ENCODE data around the gene OPN3. TPM values are rescaled to one million over a fixed set of nuclear protein-coding genes. Genes with fewer than 3 reads are reported as not detected.
A peak's percentile ranks its signal among the peaks of the same experiment; 100 is the strongest.

Gene OPN3
- total and polyA plus RNA-seq, 9 of the 15 experiments (the other 6 are each of a cell fraction or from before 2014, with no cell fraction given), result 4.2 to 34.6 (median 17.0) TPM

DNA sequence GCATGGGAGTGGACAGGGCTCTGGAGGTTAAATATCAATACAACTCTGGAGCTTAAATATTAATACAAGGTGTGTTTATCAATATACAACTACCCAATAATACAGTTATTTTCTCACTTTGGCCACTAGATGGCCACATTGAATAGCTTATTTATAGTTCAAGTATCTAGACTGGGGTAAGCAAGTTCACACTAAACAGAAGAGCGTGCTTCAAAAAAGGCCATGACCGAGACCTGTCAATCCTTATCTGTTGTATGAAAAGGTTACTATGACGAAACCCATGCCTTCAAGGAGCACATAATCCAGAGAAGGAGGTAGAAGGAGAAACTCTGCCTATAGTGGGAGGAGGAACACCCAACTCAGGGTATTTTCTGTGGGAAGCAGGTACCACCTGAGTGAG is 29.1 kb downstream of the OPN3 start (continued):
- TF ChIP-seq ZNF140 (CRISPR knock-in tag; IDR thresholded peaks at IDR 0.05), result no peak
- TF ChIP-seq, protein P1, sequence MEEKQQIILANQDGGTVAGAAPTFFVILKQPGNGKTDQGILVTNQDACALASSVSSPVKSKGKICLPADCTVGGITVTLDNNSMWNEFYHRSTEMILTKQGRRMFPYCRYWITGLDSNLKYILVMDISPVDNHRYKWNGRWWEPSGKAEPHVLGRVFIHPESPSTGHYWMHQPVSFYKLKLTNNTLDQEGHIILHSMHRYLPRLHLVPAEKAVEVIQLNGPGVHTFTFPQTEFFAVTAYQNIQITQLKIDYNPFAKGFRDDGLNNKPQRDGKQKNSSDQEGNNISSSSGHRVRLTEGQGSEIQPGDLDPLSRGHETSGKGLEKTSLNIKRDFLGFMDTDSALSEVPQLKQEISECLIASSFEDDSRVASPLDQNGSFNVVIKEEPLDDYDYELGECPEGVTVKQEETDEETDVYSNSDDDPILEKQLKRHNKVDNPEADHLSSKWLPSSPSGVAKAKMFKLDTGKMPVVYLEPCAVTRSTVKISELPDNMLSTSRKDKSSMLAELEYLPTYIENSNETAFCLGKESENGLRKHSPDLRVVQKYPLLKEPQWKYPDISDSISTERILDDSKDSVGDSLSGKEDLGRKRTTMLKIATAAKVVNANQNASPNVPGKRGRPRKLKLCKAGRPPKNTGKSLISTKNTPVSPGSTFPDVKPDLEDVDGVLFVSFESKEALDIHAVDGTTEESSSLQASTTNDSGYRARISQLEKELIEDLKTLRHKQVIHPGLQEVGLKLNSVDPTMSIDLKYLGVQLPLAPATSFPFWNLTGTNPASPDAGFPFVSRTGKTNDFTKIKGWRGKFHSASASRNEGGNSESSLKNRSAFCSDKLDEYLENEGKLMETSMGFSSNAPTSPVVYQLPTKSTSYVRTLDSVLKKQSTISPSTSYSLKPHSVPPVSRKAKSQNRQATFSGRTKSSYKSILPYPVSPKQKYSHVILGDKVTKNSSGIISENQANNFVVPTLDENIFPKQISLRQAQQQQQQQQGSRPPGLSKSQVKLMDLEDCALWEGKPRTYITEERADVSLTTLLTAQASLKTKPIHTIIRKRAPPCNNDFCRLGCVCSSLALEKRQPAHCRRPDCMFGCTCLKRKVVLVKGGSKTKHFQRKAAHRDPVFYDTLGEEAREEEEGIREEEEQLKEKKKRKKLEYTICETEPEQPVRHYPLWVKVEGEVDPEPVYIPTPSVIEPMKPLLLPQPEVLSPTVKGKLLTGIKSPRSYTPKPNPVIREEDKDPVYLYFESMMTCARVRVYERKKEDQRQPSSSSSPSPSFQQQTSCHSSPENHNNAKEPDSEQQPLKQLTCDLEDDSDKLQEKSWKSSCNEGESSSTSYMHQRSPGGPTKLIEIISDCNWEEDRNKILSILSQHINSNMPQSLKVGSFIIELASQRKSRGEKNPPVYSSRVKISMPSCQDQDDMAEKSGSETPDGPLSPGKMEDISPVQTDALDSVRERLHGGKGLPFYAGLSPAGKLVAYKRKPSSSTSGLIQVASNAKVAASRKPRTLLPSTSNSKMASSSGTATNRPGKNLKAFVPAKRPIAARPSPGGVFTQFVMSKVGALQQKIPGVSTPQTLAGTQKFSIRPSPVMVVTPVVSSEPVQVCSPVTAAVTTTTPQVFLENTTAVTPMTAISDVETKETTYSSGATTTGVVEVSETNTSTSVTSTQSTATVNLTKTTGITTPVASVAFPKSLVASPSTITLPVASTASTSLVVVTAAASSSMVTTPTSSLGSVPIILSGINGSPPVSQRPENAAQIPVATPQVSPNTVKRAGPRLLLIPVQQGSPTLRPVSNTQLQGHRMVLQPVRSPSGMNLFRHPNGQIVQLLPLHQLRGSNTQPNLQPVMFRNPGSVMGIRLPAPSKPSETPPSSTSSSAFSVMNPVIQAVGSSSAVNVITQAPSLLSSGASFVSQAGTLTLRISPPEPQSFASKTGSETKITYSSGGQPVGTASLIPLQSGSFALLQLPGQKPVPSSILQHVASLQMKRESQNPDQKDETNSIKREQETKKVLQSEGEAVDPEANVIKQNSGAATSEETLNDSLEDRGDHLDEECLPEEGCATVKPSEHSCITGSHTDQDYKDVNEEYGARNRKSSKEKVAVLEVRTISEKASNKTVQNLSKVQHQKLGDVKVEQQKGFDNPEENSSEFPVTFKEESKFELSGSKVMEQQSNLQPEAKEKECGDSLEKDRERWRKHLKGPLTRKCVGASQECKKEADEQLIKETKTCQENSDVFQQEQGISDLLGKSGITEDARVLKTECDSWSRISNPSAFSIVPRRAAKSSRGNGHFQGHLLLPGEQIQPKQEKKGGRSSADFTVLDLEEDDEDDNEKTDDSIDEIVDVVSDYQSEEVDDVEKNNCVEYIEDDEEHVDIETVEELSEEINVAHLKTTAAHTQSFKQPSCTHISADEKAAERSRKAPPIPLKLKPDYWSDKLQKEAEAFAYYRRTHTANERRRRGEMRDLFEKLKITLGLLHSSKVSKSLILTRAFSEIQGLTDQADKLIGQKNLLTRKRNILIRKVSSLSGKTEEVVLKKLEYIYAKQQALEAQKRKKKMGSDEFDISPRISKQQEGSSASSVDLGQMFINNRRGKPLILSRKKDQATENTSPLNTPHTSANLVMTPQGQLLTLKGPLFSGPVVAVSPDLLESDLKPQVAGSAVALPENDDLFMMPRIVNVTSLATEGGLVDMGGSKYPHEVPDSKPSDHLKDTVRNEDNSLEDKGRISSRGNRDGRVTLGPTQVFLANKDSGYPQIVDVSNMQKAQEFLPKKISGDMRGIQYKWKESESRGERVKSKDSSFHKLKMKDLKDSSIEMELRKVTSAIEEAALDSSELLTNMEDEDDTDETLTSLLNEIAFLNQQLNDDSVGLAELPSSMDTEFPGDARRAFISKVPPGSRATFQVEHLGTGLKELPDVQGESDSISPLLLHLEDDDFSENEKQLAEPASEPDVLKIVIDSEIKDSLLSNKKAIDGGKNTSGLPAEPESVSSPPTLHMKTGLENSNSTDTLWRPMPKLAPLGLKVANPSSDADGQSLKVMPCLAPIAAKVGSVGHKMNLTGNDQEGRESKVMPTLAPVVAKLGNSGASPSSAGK (IDR thresholded peaks at IDR 0.05), result peak; percentile 40; the same call in 1 of the 2 replicates
- TF ChIP-seq ZNF79 (CRISPR knock-in tag; IDR thresholded peaks at IDR 0.05; ENCODE audit: low read depth), result no peak
- TF ChIP-seq MAZ (CRISPR knock-in tag; conservative IDR thresholded peaks at IDR 0.05 in 1 of 2, IDR thresholded peaks at IDR 0.05 in 1 of 2), result no peak
- TF ChIP-seq BCL6 (CRISPR knock-in tag; IDR thresholded peaks at IDR 0.05), result no peak
- no peak for TF ChIP-seq SMAD2 (IDR thresholded peaks at IDR 0.05; ENCODE audit: low read depth, low read length)
- TF ChIP-seq, protein P2, sequence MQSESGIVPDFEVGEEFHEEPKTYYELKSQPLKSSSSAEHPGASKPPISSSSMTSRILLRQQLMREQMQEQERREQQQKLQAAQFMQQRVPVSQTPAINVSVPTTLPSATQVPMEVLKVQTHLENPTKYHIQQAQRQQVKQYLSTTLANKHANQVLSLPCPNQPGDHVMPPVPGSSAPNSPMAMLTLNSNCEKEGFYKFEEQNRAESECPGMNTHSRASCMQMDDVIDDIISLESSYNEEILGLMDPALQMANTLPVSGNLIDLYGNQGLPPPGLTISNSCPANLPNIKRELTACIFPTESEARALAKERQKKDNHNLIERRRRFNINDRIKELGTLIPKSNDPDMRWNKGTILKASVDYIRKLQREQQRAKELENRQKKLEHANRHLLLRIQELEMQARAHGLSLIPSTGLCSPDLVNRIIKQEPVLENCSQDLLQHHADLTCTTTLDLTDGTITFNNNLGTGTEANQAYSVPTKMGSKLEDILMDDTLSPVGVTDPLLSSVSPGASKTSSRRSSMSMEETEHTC (IDR thresholded peaks at IDR 0.05), result no peak
- no peak for TF ChIP-seq EWSR1 (IDR thresholded peaks at IDR 0.05; ENCODE audit: borderline replicate concordance, low read depth, partially characterized antibody)
- no peak for TF ChIP-seq NUFIP1 (IDR thresholded peaks at IDR 0.05; ENCODE audit: partially characterized antibody)
- TF ChIP-seq, protein P3, sequence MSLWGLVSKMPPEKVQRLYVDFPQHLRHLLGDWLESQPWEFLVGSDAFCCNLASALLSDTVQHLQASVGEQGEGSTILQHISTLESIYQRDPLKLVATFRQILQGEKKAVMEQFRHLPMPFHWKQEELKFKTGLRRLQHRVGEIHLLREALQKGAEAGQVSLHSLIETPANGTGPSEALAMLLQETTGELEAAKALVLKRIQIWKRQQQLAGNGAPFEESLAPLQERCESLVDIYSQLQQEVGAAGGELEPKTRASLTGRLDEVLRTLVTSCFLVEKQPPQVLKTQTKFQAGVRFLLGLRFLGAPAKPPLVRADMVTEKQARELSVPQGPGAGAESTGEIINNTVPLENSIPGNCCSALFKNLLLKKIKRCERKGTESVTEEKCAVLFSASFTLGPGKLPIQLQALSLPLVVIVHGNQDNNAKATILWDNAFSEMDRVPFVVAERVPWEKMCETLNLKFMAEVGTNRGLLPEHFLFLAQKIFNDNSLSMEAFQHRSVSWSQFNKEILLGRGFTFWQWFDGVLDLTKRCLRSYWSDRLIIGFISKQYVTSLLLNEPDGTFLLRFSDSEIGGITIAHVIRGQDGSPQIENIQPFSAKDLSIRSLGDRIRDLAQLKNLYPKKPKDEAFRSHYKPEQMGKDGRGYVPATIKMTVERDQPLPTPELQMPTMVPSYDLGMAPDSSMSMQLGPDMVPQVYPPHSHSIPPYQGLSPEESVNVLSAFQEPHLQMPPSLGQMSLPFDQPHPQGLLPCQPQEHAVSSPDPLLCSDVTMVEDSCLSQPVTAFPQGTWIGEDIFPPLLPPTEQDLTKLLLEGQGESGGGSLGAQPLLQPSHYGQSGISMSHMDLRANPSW (CRISPR knock-in tag; IDR thresholded peaks at IDR 0.05), result no peak
- TF ChIP-seq ZNF197 (CRISPR knock-in tag; IDR thresholded peaks at IDR 0.05; ENCODE audit: low read depth), result no peak
- no peak for TF ChIP-seq ZFPM2 (CRISPR knock-in tag; IDR thresholded peaks at IDR 0.05)
- no peak for TF ChIP-seq ZNF232 (CRISPR knock-in tag; IDR thresholded peaks at IDR 0.05)
